Gastrocnemius medialis (tissue), 4 donors: ENCODE measurements around the gene ACO2.

ENCODE experiments used
- CTCF ChIP-seq, 5 experiments: fragments of 450-650 bp in 3 of 5; fragments of 200-600 bp in 2 of 5; sonication (generic) in 2 of 5; IDR thresholded peaks in 4 of 5; conservative IDR thresholded peaks in 1 of 5; 1 replicate in 4 of 5; 2 replicates in 1 of 5; pipeline ENCODE4 v1.5.1; 2016 to 2019; ENCODE audit warnings: antibody characterized with exemption in 5 of 5, mild to moderate bottlenecking in 3 of 5, moderate library complexity in 3 of 5
- POLR2A ChIP-seq, 2 donors: fragments of 450-650 bp; IDR thresholded peaks; one replicate each; pipeline ENCODE4 v1.6.1; 2017; ENCODE audit warnings: antibody characterized with exemption in 2 of 2, mild to moderate bottlenecking in 2 of 2, moderate library complexity in 2 of 2

GRCh38 chr22:41560095-41560471, 91.2 kb downstream of the ACO2 start:
- TF ChIP-seq POLR2A (IDR thresholded peaks at IDR 0.05) = no peak
- no peak for TF ChIP-seq CTCF (IDR thresholded peaks at IDR 0.05 in 4 of 5, conservative IDR thresholded peaks at IDR 0.05 in 1 of 5)
